CD4-positive, alpha-beta memory T cell (primary cell): ENCODE data around the gene MTX2. TPM values are rescaled to one million over a fixed set of nuclear protein-coding genes. Genes with fewer than 3 reads are reported as not detected.

Source experiments
- CTCF ChIA-PET: fragments of 350-600 bp; sonication (Branson Sonifier 250); formaldehyde crosslinking; loops from one replicate; lab custom pipeline; 2021; ENCODE audit warnings: inconsistent platforms; ENCODE audit not compliant: partially characterized antibody; lab: Charles Lee
- POLR2A ChIA-PET: fragments of 350-600 bp; sonication (Branson Sonifier 250); formaldehyde crosslinking; loops from one replicate; lab custom pipeline; 2021; ENCODE audit not compliant: partially characterized antibody; lab: Charles Lee
- DNase-seq, 5 donors: peaks; one replicate each; pipeline versions ENCODE4 v3.0.0 to v3.0.0-alpha.2; 2020 to 2022; ENCODE audit warnings: mixed read lengths in 1 of 5
- H3K27ac ChIP-seq: one replicate; pipeline ENCODE4 v1.7.0; 2013; ENCODE audit warnings: low read depth, low read length
- H3K27me3 ChIP-seq: 2 replicates; pipeline ENCODE4 v1.7.0; 2013; ENCODE audit warnings: mild to moderate bottlenecking, low read length, moderate library complexity; ENCODE audit not compliant: insufficient read depth
- H3K36me3 ChIP-seq: 2 replicates; pipeline ENCODE4 v1.7.0; 2013; ENCODE audit warnings: mild to moderate bottlenecking, low read length, moderate library complexity; ENCODE audit not compliant: insufficient read depth
- H3K4me1 ChIP-seq: 2 replicates; pipeline ENCODE4 v1.7.0; 2013; ENCODE audit warnings: mild to moderate bottlenecking, low read length, moderate library complexity; ENCODE audit not compliant: insufficient read depth
- H3K4me3 ChIP-seq, 2 donors: one replicate each; pipeline ENCODE4 v1.7.0; 2013; ENCODE audit warnings: low read length in 2 of 2, mild to moderate bottlenecking in 1 of 2
- H3K9me3 ChIP-seq, 2 donors: one replicate each; pipeline ENCODE4 v1.7.0; 2013; ENCODE audit warnings: low read length in 2 of 2, control low read depth in 1 of 2; ENCODE audit not compliant: control insufficient read depth in 1 of 2
- H3K27ac Mint-ChIP-seq, 7 donors: one replicate each; pipeline ENCODE4 v1.8.0; 2020 to 2021; ENCODE audit warnings: mixed read lengths in 7 of 7, mild to moderate bottlenecking in 6 of 7, inconsistent platforms in 3 of 7, moderate library complexity in 3 of 7
- H3K27me3 Mint-ChIP-seq, 2 donors: one replicate each; pipeline ENCODE4 v1.8.0; 2020 to 2021; ENCODE audit warnings: mixed read lengths in 2 of 2
- H3K36me3 Mint-ChIP-seq, 2 donors: one replicate each; pipeline ENCODE4 v1.8.0; 2020 to 2021; ENCODE audit warnings: mixed read lengths in 2 of 2, inconsistent platforms in 1 of 2, mild to moderate bottlenecking in 1 of 2
- H3K4me1 Mint-ChIP-seq, 4 donors: one replicate each; pipeline ENCODE4 v1.8.0; 2020 to 2021; ENCODE audit warnings: mixed read lengths in 4 of 4, mild to moderate bottlenecking in 1 of 4
- H3K4me3 Mint-ChIP-seq, 8 donors: one replicate each; pipeline ENCODE4 v1.8.0; 2020 to 2021; ENCODE audit warnings: mixed read lengths in 8 of 8, mild to moderate bottlenecking in 7 of 8, moderate library complexity in 6 of 8, inconsistent platforms in 3 of 8
- H3K9me3 Mint-ChIP-seq, 8 donors: one replicate each; pipeline ENCODE4 v1.8.0; 2020 to 2021; ENCODE audit warnings: mixed read lengths in 8 of 8, mild to moderate bottlenecking in 5 of 8, inconsistent platforms in 3 of 8, moderate library complexity in 1 of 8
- intact Hi-C: fragments of 100-400 bp; cut with micrococcal nuclease; formaldehyde crosslinking; loops from one replicate; pipeline ENCODE4 v1.15.1; 2023
- polyA plus RNA-seq, 2 donors: library from polyadenylated mRNA; unstranded; fragments of 300-500 nt; fragmentation: Illumina TruSeq; gene quantifications; one replicate each; pipeline ENCODE4 v1.2.3, GENCODE V29; 2021
- total RNA-seq, 2 experiments: library from RNA; stranded (reverse); gene quantifications; one replicate each; pipeline ENCODE4 v1.2.3, GENCODE V29; 2021

The MTX2 gene
- total and polyA plus RNA-seq, 4 experiments from 2014 or later = 7.6 to 24.6 (median 12.0) TPM

GRCh38 chr2:176385219-176385759 lies 116.0 kb downstream of the MTX2 start:
- no peaks in the 10 kb centered on the region for H3K36me3 ChIP-seq
- ChIA-PET POLR2A (no interaction called here), CTCF (no interaction called here)
- Mint-ChIP-seq H3K4me3 (no peak overlapping the region), H3K27ac (no peak overlapping the region), H3K36me3 (no peaks in the 10 kb centered on the region), H3K4me1 (no peaks in the 10 kb centered on the region), H3K9me3 (peaks cover 0 to 4% (median 0%) of the 10 kb centered on the region in 8 donors), H3K27me3 (peaks cover 14 to 16% of the 10 kb centered on the region in 2 donors)
- DNase-seq = no peak
- intact Hi-C loops = no loop called here
- no peaks in the 10 kb centered on the region for H3K27me3 ChIP-seq
- H3K4me1 ChIP-seq = no peaks in the 10 kb centered on the region
- no peak overlapping the region for H3K4me3 ChIP-seq
- no peaks in the 10 kb centered on the region for H3K9me3 ChIP-seq
- no peak overlapping the region for H3K27ac ChIP-seq

- Mint-ChIP-seq H3K27me3 (peaks cover 14 to 18% of the 10 kb centered on the region in 2 donors), H3K9me3 (peaks cover 0 to 3% (median 0%) of the 10 kb centered on the region in 8 donors), H3K36me3 (no peaks in the 10 kb centered on the region), H3K4me1 (no peaks in the 10 kb centered on the region), H3K27ac (no peak overlapping the region), H3K4me3 (no peak overlapping the region)
- intact Hi-C loops = no loop called here
- Histone ChIP-seq H3K9me3 (no peaks in the 10 kb centered on the region), H3K27ac (no peak overlapping the region), H3K36me3 (no peaks in the 10 kb centered on the region), H3K4me3 (no peak overlapping the region), H3K4me1 (no peaks in the 10 kb centered on the region), H3K27me3 (no peaks in the 10 kb centered on the region)
- ChIA-PET CTCF (no interaction called here), POLR2A (no interaction called here)
- DNase-seq = no peak
These were observed 116.6 kb downstream of the MTX2 start for GRCh38 chr2:176385838-176386237.

Other genes starting within 250 kb of the MTX2 start
- gene EVX2, start 185.5 kb upstream of the MTX2 start, total RNA-seq = not detected
- gene EVX2, start 185.5 kb upstream of the MTX2 start, polyA plus RNA-seq = not detected
- not detected for gene HOXD13, start 176.7 kb upstream of the MTX2 start, total RNA-seq
- gene HOXD13, start 176.7 kb upstream of the MTX2 start, polyA plus RNA-seq = not detected
- not detected for gene HOXD12, start 169.6 kb upstream of the MTX2 start, total RNA-seq
- gene HOXD12, start 169.6 kb upstream of the MTX2 start, polyA plus RNA-seq = not detected
- gene HOXD11, start 162.2 kb upstream of the MTX2 start, total RNA-seq = not detected
- gene HOXD11, start 162.2 kb upstream of the MTX2 start, polyA plus RNA-seq = not detected
- gene HOXD10, start 152.7 kb upstream of the MTX2 start, total RNA-seq = not detected
- not detected for gene HOXD10, start 152.7 kb upstream of the MTX2 start, polyA plus RNA-seq
- not detected for gene HOXD9, start 146.7 kb upstream of the MTX2 start, total RNA-seq
- not detected for gene HOXD9, start 146.7 kb upstream of the MTX2 start, polyA plus RNA-seq
- not detected for gene HOXD8, start 139.7 kb upstream of the MTX2 start, total RNA-seq
- not detected for gene HOXD8, start 139.7 kb upstream of the MTX2 start, polyA plus RNA-seq
- gene HOXD4, start 117.9 kb upstream of the MTX2 start, total RNA-seq = not detected
- not detected for gene HOXD4, start 117.9 kb upstream of the MTX2 start, polyA plus RNA-seq
- not detected for gene HOXD3, start 112.1 kb upstream of the MTX2 start, total RNA-seq
- gene HOXD3, start 112.1 kb upstream of the MTX2 start, polyA plus RNA-seq = not detected
- gene HOXD1, start 80.8 kb upstream of the MTX2 start, total RNA-seq = not detected
- gene HOXD1, start 80.8 kb upstream of the MTX2 start, polyA plus RNA-seq = not detected